Measurements from ENCODE around the gene ATRIP. TPM values are rescaled to one million over a fixed set of nuclear protein-coding genes. Genes with fewer than 3 reads are reported as not detected.

Gene ATRIP
- total and polyA plus RNA-seq, 4 donors, result 1.7 to 4.6 (median 2.9) TPM

- Histone ChIP-seq H3K4me1 (ENCODE audit: control insufficient read depth in 4 of 4, insufficient read depth in 4 of 4, low read length in 3 of 4) (peaks cover 27 to 68% (median 53%) of the 10 kb centered on the region in 4 donors), H3K9ac (ENCODE audit: low read depth in 1 of 2, low read length in 2 of 2) (no peak overlapping the region), H3K9me3 (ENCODE audit: control insufficient read depth in 4 of 4, low read length in 3 of 4) (no peaks in the 10 kb centered on the region), H3K27ac (ENCODE audit: low read depth in 1 of 2, low read length in 2 of 2) (peak overlapping the region; percentile 89 to 91), H3K36me3 (ENCODE audit: control insufficient read depth in 4 of 4, insufficient read depth in 3 of 4, low read depth in 1 of 4, low read length in 3 of 4) (peaks cover 0 to 7% (median 0%) of the 10 kb centered on the region in 4 donors), H3K27me3 (ENCODE audit: control insufficient read depth in 4 of 4, insufficient read depth in 4 of 4, low read length in 3 of 4) (no peaks in the 10 kb centered on the region), H3K4me3 (ENCODE audit: low read depth in 1 of 3, low read length in 3 of 3) (peak overlapping the region; percentile 52 to 81 (median 80))
- DNase-seq (ENCODE audit: low spot score), result peak; percentile 59
- TF ChIP-seq ATF3 (IDR thresholded peaks at IDR 0.05), result no peak
- TF ChIP-seq MAX (IDR thresholded peaks at IDR 0.05), result no peak
- no peak for TF ChIP-seq YY1 (IDR thresholded peaks at IDR 0.05)
- no peak for TF ChIP-seq CTCF (IDR thresholded peaks at IDR 0.05; ENCODE audit: low read depth, low read length, missing input control)
- TF ChIP-seq HNF4G (IDR thresholded peaks at IDR 0.05), result no peak
- no peak for TF ChIP-seq ZBTB33 (IDR thresholded peaks at IDR 0.05)
- no peak for TF ChIP-seq RAD21 (IDR thresholded peaks at IDR 0.05)
- TF ChIP-seq JUND (IDR thresholded peaks at IDR 0.05), result no peak
- no peak for TF ChIP-seq RXRA (IDR thresholded peaks at IDR 0.05)
- TF ChIP-seq EGR1 (IDR thresholded peaks at IDR 0.05; ENCODE audit: low read depth in 2 of 2), result no peak
- no peak for TF ChIP-seq NR2F2 (IDR thresholded peaks at IDR 0.05)
- TF ChIP-seq GABPA (IDR thresholded peaks at IDR 0.05 in 1 of 2, conservative IDR thresholded peaks at IDR 0.05 in 1 of 2), result no peak
- TF ChIP-seq FOXA2 (IDR thresholded peaks at IDR 0.05), result no peak
- TF ChIP-seq FOXA1 (IDR thresholded peaks at IDR 0.05), result no peak
- WGBS, result under 1% methylated on average over 86 of the region's 86 CpGs
These were observed 17.1 kb upstream of the ATRIP start for GRCh38 chr3:48429317-48429959.

GRCh38 chr3:48429960-48430707, 16.4 kb upstream of the ATRIP start, which contains the start of gene PLXNB1:
TSS of gene PLXNB1 (minus strand) at chr3:48430086. CDS start at chr3:48424611, 5,475 bp downstream.
- Histone ChIP-seq H3K27ac (ENCODE audit: low read depth in 1 of 2, low read length in 2 of 2) (peak within 1 kb of the TSS; percentile 89 to 91), H3K4me3 (ENCODE audit: low read depth in 1 of 3, low read length in 3 of 3) (peak within 1 kb of the TSS; percentile 52 to 81 (median 80)), H3K9ac (ENCODE audit: low read depth in 1 of 2, low read length in 2 of 2) (peak within 1 kb of the TSS in 1 of 2 donors; percentile 18), H3K9me3 (ENCODE audit: control insufficient read depth in 4 of 4, low read length in 3 of 4) (no peaks in the 10 kb centered on the region), H3K4me1 (ENCODE audit: control insufficient read depth in 4 of 4, insufficient read depth in 4 of 4, low read length in 3 of 4) (peaks cover 24 to 65% (median 51%) of the 10 kb centered on the region in 4 donors), H3K36me3 (ENCODE audit: control insufficient read depth in 4 of 4, insufficient read depth in 3 of 4, low read depth in 1 of 4, low read length in 3 of 4) (peaks cover 0 to 7% (median 0%) of the 10 kb centered on the region in 4 donors), H3K27me3 (ENCODE audit: control insufficient read depth in 4 of 4, insufficient read depth in 4 of 4, low read length in 3 of 4) (no peaks in the 10 kb centered on the region)
- DNase-seq (ENCODE audit: low spot score), result peak; percentile 81
- WGBS, result 14% methylated on average over 15 of the region's 15 CpGs
- TF ChIP-seq HNF4G (IDR thresholded peaks at IDR 0.05) (peak; percentile 53), FOXA1 (IDR thresholded peaks at IDR 0.05) (no peak), NR2F2 (IDR thresholded peaks at IDR 0.05) (no peak), HNF4A (conservative IDR thresholded peaks at IDR 0.05) (peak; percentile 83 to 86), YY1 (IDR thresholded peaks at IDR 0.05) (no peak), RAD21 (IDR thresholded peaks at IDR 0.05) (no peak), GABPA (IDR thresholded peaks at IDR 0.05 in 1 of 2, conservative IDR thresholded peaks at IDR 0.05 in 1 of 2) (peak in 1 of 2 donors; percentile 82), FOXA2 (IDR thresholded peaks at IDR 0.05) (peak; percentile 16), SP1 (IDR thresholded peaks at IDR 0.05) (peak; percentile 82), CTCF (IDR thresholded peaks at IDR 0.05; ENCODE audit: low read depth, low read length, missing input control) (no peak), MAX (IDR thresholded peaks at IDR 0.05) (peak; percentile 61), ZBTB33 (IDR thresholded peaks at IDR 0.05) (no peak), TAF1 (conservative IDR thresholded peaks at IDR 0.05) (no peak), JUND (IDR thresholded peaks at IDR 0.05) (peak in 1 of 2 donors; percentile 27)

Data from liver (tissue), 9 donors.